Suprapubic skin (tissue), 4 donors: ENCODE data around the gene EEA1. TPM values are rescaled to one million over a fixed set of nuclear protein-coding genes. Genes with fewer than 3 reads are reported as not detected.

ENCODE experiments used
- DNase-seq, 2 donors: peaks; one replicate each; pipeline ENCODE4 v3.0.0-alpha.2; 2019; ENCODE audit warnings: low spot score in 2 of 2
- H3K27ac ChIP-seq: fragments of 200-600 bp; sonication (generic); one replicate; pipeline ENCODE4 v1.5.1; 2019
- H3K27me3 ChIP-seq: fragments of 200-600 bp; sonication (generic); one replicate; pipeline ENCODE4 v1.5.1; 2019
- H3K36me3 ChIP-seq: fragments of 200-600 bp; sonication (generic); one replicate; pipeline ENCODE4 v1.5.1; 2019
- H3K4me1 ChIP-seq: fragments of 200-600 bp; sonication (generic); one replicate; pipeline ENCODE4 v1.5.1; 2019
- H3K4me3 ChIP-seq: fragments of 200-600 bp; sonication (generic); one replicate; pipeline ENCODE4 v1.5.1; 2019; ENCODE audit warnings: mild to moderate bottlenecking
- H3K9me3 ChIP-seq: fragments of 200-600 bp; sonication (generic); one replicate; pipeline ENCODE4 v1.5.1; 2019
- CTCF ChIP-seq, 2 donors: fragments of 200-600 bp in 1 of 2; fragments of 450-650 bp in 1 of 2; sonication (generic) in 1 of 2; IDR thresholded peaks; one replicate each; pipeline ENCODE4 v1.5.1; 2016 to 2019; ENCODE audit warnings: antibody characterized with exemption in 2 of 2, mild to moderate bottlenecking in 1 of 2, moderate library complexity in 1 of 2
- EP300 ChIP-seq: sonication (generic); formaldehyde crosslinking; IDR thresholded peaks from one replicate; pipeline ENCODE4 v1.6.1; 2017; ENCODE audit warnings: antibody characterized with exemption
- POLR2A ChIP-seq, 2 donors: fragments of 450-650 bp; IDR thresholded peaks; one replicate each; pipeline ENCODE4 v1.6.1; 2017; ENCODE audit warnings: antibody characterized with exemption in 2 of 2, mild to moderate bottlenecking in 2 of 2, moderate library complexity in 2 of 2
- POLR2AphosphoS5 ChIP-seq, 3 donors: sonication (generic); formaldehyde crosslinking; IDR thresholded peaks; one replicate each; pipeline ENCODE4 v1.6.1; 2017; ENCODE audit warnings: antibody characterized with exemption in 3 of 3
- WGBS: methylation state at CpG from one replicate; pipeline ENCODE4 v1.1.5; 2018; 5-methylcytosine and 5-hydroxymethylcytosine counted together
- total RNA-seq, 4 donors: library from RNA; depleted of rRNA; stranded (reverse); fragments of >200 nt; gene quantifications; one replicate each; pipeline ENCODE4 v1.1.0, GENCODE V29; 2016

Gene EEA1
- 10 to 100 TPM; 17.9 to 55.0 (median 23.2) TPM for total RNA-seq

DNA sequence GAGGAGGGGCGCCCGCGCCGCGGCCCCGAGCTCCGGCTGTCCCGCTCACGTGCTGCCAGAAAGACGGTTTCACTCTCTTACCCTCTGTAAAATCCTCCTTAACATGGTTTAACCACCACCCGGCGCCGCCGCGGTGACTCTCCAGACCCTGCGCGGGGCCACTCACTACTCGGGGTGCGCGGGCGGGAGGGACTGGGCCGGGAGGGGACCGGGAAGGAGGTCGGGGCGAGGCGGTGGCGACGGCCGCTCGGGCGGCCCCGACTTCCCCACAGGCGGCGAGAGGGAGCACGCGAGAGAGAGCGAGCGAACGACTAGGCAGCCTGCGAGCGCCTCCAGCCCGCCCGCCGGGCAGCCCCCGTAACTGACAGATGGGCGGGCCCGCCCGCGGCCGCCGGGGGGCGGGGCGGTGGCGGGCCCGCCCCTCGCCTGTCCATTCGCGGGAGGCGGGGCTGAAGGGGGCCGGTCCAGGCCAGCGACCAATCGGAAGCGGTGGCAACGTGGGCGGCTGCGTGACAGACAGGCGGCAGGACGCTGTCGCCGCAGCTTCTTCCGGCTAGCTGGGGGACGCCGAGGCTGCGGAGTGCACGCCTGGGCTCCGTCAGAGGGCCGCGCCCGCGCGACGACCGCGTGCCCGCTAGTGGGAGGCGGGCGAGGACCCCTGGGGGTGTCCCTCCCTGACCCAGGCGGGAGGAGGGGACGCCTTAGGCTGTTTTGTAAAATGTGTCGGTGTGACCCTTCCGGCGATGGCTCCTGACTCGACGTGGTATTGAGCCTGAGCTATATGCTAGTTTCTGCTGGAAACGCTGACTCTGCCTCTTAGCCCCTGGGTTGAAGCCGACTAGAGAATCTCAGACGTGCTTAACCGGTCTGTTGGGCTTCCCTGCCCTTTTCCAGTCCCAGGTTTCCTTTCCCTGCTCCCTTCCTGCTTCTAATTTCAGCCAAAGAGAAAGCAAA, at the start of gene EEA1:
EEA1 (minus strand) TSS at position 334 of the 954 bp plus-strand sequence; CDS start at position 105, 229 bp downstream.
- 0% methylated on average over 25 of the region's 98 CpGs for WGBS
- Histone ChIP-seq H3K36me3 (no peaks in the 10 kb centered on the region), H3K9me3 (no peaks in the 10 kb centered on the region), H3K27ac (peak within 1 kb of the TSS; percentile 100), H3K4me1 (peaks cover 36% of the 10 kb centered on the region), H3K27me3 (no peaks in the 10 kb centered on the region), H3K4me3 (peak within 1 kb of the TSS; percentile 86)
- peak; percentile 97 to 98 for DNase-seq
- TF ChIP-seq POLR2AphosphoS5 (IDR thresholded peaks at IDR 0.05) (peak; percentile 86 to 96 (median 95)), POLR2A (IDR thresholded peaks at IDR 0.05) (peak; percentile 82 to 84), EP300 (no peak), CTCF (IDR thresholded peaks at IDR 0.05) (peak in 1 of 2 donors; percentile 28)

GRCh38 chr12:92978607-92979006, 49.5 kb upstream of the EEA1 start:
- 45% methylated on average over 2 of the region's 2 CpGs for WGBS
- no peak for TF ChIP-seq CTCF (IDR thresholded peaks at IDR 0.05)
- TF ChIP-seq POLR2AphosphoS5 (IDR thresholded peaks at IDR 0.05): no peak
- TF ChIP-seq POLR2A (IDR thresholded peaks at IDR 0.05): no peak
- no peak for TF ChIP-seq EP300
- Histone ChIP-seq H3K36me3 (no peaks in the 10 kb centered on the region), H3K4me3 (no peak overlapping the region), H3K9me3 (no peaks in the 10 kb centered on the region), H3K27me3 (no peaks in the 10 kb centered on the region), H3K27ac (no peak overlapping the region), H3K4me1 (no peaks in the 10 kb centered on the region)
- no peak for DNase-seq

DNA sequence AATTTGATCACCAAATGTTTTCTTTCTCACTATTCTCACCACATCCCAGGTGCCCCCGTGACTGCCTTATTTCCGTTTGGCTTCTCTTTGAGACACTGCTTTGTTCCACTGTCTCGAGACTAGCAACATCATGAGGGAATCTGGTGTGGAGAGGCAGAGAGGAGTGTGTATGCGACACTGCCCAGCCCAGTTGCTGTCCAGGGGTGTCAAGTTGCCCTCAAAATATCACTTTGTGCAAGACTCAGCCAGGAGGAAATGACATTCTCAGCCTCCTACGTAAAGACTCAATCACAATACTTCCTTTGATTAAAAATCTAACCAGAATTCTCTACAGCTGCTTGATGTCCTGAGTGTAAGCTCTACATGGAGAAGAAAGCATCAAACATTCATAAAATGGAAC, 48.2 kb upstream of the EEA1 start:
- TF ChIP-seq CTCF (IDR thresholded peaks at IDR 0.05): no peak
- TF ChIP-seq EP300: no peak
- no peak for TF ChIP-seq POLR2A (IDR thresholded peaks at IDR 0.05)
- TF ChIP-seq POLR2AphosphoS5 (IDR thresholded peaks at IDR 0.05): no peak
- Histone ChIP-seq H3K36me3 (no peaks in the 10 kb centered on the region), H3K4me1 (no peaks in the 10 kb centered on the region), H3K27ac (no peak overlapping the region), H3K27me3 (no peaks in the 10 kb centered on the region), H3K4me3 (no peak overlapping the region), H3K9me3 (no peaks in the 10 kb centered on the region)
- DNase-seq: no peak
- WGBS: 90% methylated on average over 5 of the region's 5 CpGs

DNA sequence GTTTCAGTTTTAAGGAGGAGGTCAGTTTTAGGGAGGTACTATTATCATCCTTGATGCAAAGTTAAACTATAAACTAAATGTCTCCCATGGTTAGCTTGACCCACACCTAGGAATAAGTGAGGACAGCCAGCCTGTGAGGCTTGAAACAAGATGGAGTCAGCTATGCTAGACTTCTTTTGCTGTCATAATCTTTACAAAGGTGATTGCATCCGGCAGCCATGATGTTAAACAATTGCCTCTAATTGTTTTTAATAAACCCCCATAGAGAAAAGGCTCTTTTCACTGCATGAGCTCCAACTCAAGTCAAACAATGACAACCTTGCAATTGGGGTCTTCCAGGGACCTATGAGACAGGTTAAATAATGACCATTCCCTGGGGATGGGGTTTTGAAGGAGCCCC, 45.7 kb upstream of the EEA1 start:
- no peak overlapping the region for H3K27ac ChIP-seq
- 100% methylated on average over 1 of the region's 1 CpG for WGBS

More for the DNA sequence above, 45.7 kb upstream of the EEA1 start:
- no peak for DNase-seq
- Histone ChIP-seq H3K4me3 (no peak overlapping the region), H3K27me3 (no peaks in the 10 kb centered on the region), H3K4me1 (peaks cover 4% of the 10 kb centered on the region), H3K36me3 (no peaks in the 10 kb centered on the region), H3K9me3 (no peaks in the 10 kb centered on the region)
- TF ChIP-seq POLR2A (IDR thresholded peaks at IDR 0.05) (no peak), POLR2AphosphoS5 (IDR thresholded peaks at IDR 0.05) (no peak), EP300 (no peak), CTCF (IDR thresholded peaks at IDR 0.05) (no peak)
